Measurements from ENCODE around the gene CASP12. TPM values are rescaled to one million over a fixed set of nuclear protein-coding genes. Genes with fewer than 3 reads are reported as not detected.
A peak's percentile ranks its signal among the peaks of the same experiment; 100 is the strongest.

The CASP12 gene
- total and polyA plus RNA-seq, 2 experiments from 2014 or later: not detected

GRCh38 chr11:104893876-104894275 lies 4.4 kb downstream of the CASP12 start (continued):
- no peak for TF ChIP-seq ZNF462 (CRISPR knock-in tag; IDR thresholded peaks at IDR 0.05)

- no peaks in the 10 kb centered on the region; the same call in 1 of the 2 replicates for H3K9me2 ChIP-seq (ENCODE audit: insufficient read depth)
- H4K20me1 ChIP-seq (replicated peaks; ENCODE audit: insufficient read depth): no peaks in the 10 kb centered on the region
- Mint-ChIP-seq H3K36me3 (ENCODE audit: low read depth) (peaks cover 3% of the 10 kb centered on the region; the same call in 2 of the 3 replicates), H3K27me3 (ENCODE audit: insufficient read depth, low read depth, poor library complexity) (peaks cover 2% of the 10 kb centered on the region), H3K4me3 (no peak overlapping the region), H3K9me3 (no peaks in the 10 kb centered on the region), H3K27ac (peak overlapping the region; percentile 43; the same call in 1 of the 2 replicates), H3K4me1 (peaks cover 25% of the 10 kb centered on the region)
- H3K79me2 ChIP-seq (replicated peaks; ENCODE audit: insufficient read depth): no peaks in the 10 kb centered on the region
- H3K4me2 ChIP-seq: no peak overlapping the region
- no peak overlapping the region for H3K27ac ChIP-seq (ENCODE audit: low read depth)
- H3K4me1 ChIP-seq (ENCODE audit: insufficient read depth): peaks cover 26% of the 10 kb centered on the region
- H3K27me3 ChIP-seq (ENCODE audit: insufficient read depth): no peaks in the 10 kb centered on the region
- H3K36me3 ChIP-seq (ENCODE audit: insufficient read depth): no peaks in the 10 kb centered on the region
- H3K4me3 ChIP-seq: no peak overlapping the region
- no peak for ATAC-seq
- no peaks in the 10 kb centered on the region for H3F3A ChIP-seq (replicated peaks; ENCODE audit: low read depth)
- H2AFZ ChIP-seq: peak overlapping the region; percentile 43; the same call in 1 of the 2 replicates
- no peak for DNase-seq (ENCODE audit: low spot score)
- no peak for TF ChIP-seq EZH2phosphoT487 (IDR thresholded peaks at IDR 0.05; ENCODE audit: unreplicated experiment)
- no peak for TF ChIP-seq ZNF114 (CRISPR knock-in tag; IDR thresholded peaks at IDR 0.05)
- no peak for TF ChIP-seq REST (IDR thresholded peaks at IDR 0.05; ENCODE audit: unreplicated experiment)
- no peak for TF ChIP-seq CREB1 (CRISPR knock-in tag; IDR thresholded peaks at IDR 0.05; ENCODE audit: low read depth)
- TF ChIP-seq ZNF331 (CRISPR knock-in tag; IDR thresholded peaks at IDR 0.05; ENCODE audit: low read depth): no peak
- no peak for TF ChIP-seq EZH2 (IDR thresholded peaks at IDR 0.05; ENCODE audit: low read depth, unreplicated experiment)
- TF ChIP-seq ETS1 (IDR thresholded peaks at IDR 0.05): no peak
- no peak for TF ChIP-seq STAT1 (IDR thresholded peaks at IDR 0.05; ENCODE audit: unreplicated experiment)
Observed at GRCh38 chr11:104892723-104893511, 5.3 kb downstream of the CASP12 start.

All from GM23338 (cell line).